Panc1 (cell line): ENCODE measurements around the gene BATF3. TPM values are rescaled to one million over a fixed set of nuclear protein-coding genes. Genes with fewer than 3 reads are reported as not detected.

Experiments
- ATAC-seq: fragments of 200-7000 bp; cut with Tn5 transposase; 2 replicates; pipeline ENCODE4 v1.9.1; 2020; ENCODE audit warnings: mild to moderate bottlenecking, moderate library complexity
- BruUV-seq: library from RNA; stranded (reverse); fragments of 400-500 nt; replicated peaks from 2 replicates; lab custom pipeline; 2021; lab: Mats Ljungman, UMichigan
- CTCF ChIA-PET: fragments of 300-600 bp; sonication (Branson Sonifier 250); formaldehyde crosslinking; loops from one replicate; lab custom pipeline; 2022; ENCODE audit warnings: antibody characterized with exemption; lab: Charles Lee
- POLR2A ChIA-PET: fragments of 300-600 bp; sonication (Branson Sonifier 250); formaldehyde crosslinking; loops from one replicate; lab custom pipeline; 2022; ENCODE audit warnings: antibody characterized with exemption; lab: Charles Lee
- DNase-seq: peaks from one replicate; pipeline ENCODE4 v3.0.0-alpha.2; 2010; ENCODE audit warnings: low read depth, low spot score
- H3K27ac ChIP-seq: 2 replicates; pipeline ENCODE4 v1.5.1; 2011; ENCODE audit warnings: mild to moderate bottlenecking, low read length, inconsistent platforms
- H3K27me3 ChIP-seq: fragments of 200-500 bp; sonication (Bioruptor generic); 2 replicates; pipeline ENCODE4 v1.6.0; 2014; ENCODE audit warnings: low read length, inconsistent platforms; ENCODE audit not compliant: control insufficient read depth, insufficient read depth
- H3K36me3 ChIP-seq: fragments of 200-500 bp; sonication (Bioruptor generic); 2 replicates; pipeline ENCODE4 v1.5.1; 2014; ENCODE audit warnings: inconsistent platforms, mild to moderate bottlenecking, low read length, moderate library complexity; ENCODE audit not compliant: control insufficient read depth, insufficient read depth
- H3K4me1 ChIP-seq: 2 replicates; pipeline ENCODE4 v1.5.1; 2011; ENCODE audit warnings: inconsistent platforms, mild to moderate bottlenecking, low read length, moderate library complexity; ENCODE audit not compliant: control insufficient read depth, insufficient read depth
- H3K4me3 ChIP-seq, 2 experiments: 2 replicates each; pipeline ENCODE4 v1.5.1; 2011 to 2012; ENCODE audit warnings: low read depth in 2 of 2, low read length in 2 of 2, mild to moderate bottlenecking in 2 of 2, inconsistent platforms in 1 of 2, moderate library complexity in 1 of 2
- H3K9me3 ChIP-seq: fragments of 200-500 bp; sonication (Bioruptor generic); 2 replicates; pipeline ENCODE4 v1.5.1; 2014; ENCODE audit warnings: low read depth, mild to moderate bottlenecking, inconsistent platforms, low read length, moderate library complexity; ENCODE audit not compliant: control insufficient read depth, insufficient read depth
- POLR2AphosphoS5 ChIP-seq: IDR thresholded peaks from 2 replicates; pipeline ENCODE4 v1.6.1; 2012; ENCODE audit warnings: mild to moderate bottlenecking, low read depth, low read length, moderate library complexity
- SIN3A ChIP-seq: IDR thresholded peaks from 2 replicates; pipeline ENCODE4 v1.6.1; 2012; ENCODE audit warnings: low read depth, mild to moderate bottlenecking, low read length, moderate library complexity, borderline replicate concordance; ENCODE audit not compliant: insufficient read depth
- TCF7L2 ChIP-seq: IDR thresholded peaks from 2 replicates; pipeline ENCODE4 v1.6.1; 2011; ENCODE audit warnings: mild to moderate bottlenecking, low read depth, low read length, inconsistent platforms
- in situ Hi-C: cut with HindIII; loops from 2 replicates; pipeline ENCODE4 v1.10.0; 2016; ENCODE audit warnings: low sequenced_read_pairs, low pct_unique_long_range_greater_than_20kb
- intact Hi-C: fragments of 100-400 bp; cut with micrococcal nuclease; formaldehyde crosslinking; loops from one replicate; pipeline ENCODE4 v1.10.0; 2022; ENCODE audit not compliant: unreplicated experiment
- total RNA-seq: library from RNA; stranded (reverse); gene quantifications from one replicate; pipeline ENCODE4 v1.2.1, GENCODE V29; 2021; ENCODE audit not compliant: unreplicated experiment
- TF ChIP-seq, protein P1 (sequence below): fragments of 450-650 bp; IDR thresholded peaks from 2 replicates; pipeline ENCODE4 v1.5.1; 2017; ENCODE audit warnings: mild to moderate bottlenecking
- TF ChIP-seq, protein P2 (sequence below), 2 experiments: IDR thresholded peaks; 2 replicates each; pipeline ENCODE4 v1.6.1; 2011 to 2012; ENCODE audit warnings: low read depth in 2 of 2, control low read depth in 1 of 2, low read length in 1 of 2, mild to moderate bottlenecking in 1 of 2, moderate library complexity in 1 of 2; ENCODE audit not compliant: insufficient read depth in 1 of 2

Gene BATF3
- total RNA-seq, 1 experiment from 2014 or later, result 2.4 TPM

DNA sequence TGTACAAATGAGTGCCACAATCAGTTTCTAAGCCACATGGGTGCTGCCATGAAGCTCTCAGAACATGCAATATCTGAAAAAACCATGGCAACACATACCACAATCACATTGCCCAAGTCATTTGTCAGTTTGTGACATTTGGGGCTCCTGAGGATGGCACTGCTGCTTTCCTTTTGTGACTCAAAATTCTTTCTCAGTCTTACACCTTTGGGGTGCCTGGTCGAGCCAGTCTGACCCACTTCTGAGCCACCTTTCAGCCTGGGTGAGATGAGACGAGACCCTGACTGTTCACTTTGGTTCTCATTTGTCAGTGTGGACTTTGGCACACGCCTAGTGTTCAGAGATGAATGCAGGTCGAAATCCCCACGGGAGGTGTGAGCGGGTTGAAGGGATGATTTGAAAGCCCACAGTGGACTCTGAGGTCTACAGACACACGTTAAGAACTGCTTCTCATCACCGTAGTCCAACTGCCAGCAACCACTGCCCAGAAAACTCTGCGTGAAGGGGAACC is 8.0 kb downstream of the BATF3 start:
- CTCF ChIA-PET, result no interaction called here

DNA sequence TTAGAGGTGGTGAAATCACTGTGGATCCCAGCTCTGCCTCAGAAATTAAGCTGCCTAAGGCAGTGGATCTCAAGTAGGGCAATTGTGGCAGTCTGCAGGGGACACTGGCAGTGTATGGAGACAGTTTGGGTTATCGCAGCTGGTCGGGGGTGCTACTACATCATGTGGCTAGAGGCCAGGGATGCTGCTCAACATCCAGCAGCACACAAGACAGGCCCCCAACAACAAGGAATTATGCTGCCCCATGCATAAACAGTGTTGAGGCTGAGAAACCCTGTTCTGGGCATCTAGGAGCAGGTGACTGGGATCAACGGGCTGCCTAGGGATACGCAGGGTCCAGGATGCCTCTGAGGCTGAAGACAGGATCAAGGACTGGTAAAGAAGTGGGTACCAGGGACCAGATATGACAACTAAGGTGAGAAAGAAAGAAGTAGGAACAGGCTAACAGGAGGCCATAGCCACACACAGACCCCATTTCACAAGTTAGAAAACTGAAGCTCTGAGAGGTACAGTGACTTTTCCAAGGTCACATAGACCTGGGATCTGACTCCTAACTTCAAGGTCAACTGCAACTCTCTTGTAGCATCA is 8.7 kb downstream of the BATF3 start:
- BruUV-seq, result no TSS peak
- Histone ChIP-seq H3K27ac (no peak overlapping the region), H3K36me3 (no peaks in the 10 kb centered on the region), H3K4me3 (no peak overlapping the region), H3K9me3 (no peaks in the 10 kb centered on the region), H3K27me3 (no peaks in the 10 kb centered on the region), H3K4me1 (no peaks in the 10 kb centered on the region)
- TF ChIP-seq POLR2AphosphoS5 (no peak), SIN3A (no peak), TCF7L2 (no peak)
- TF ChIP-seq, protein P1, sequence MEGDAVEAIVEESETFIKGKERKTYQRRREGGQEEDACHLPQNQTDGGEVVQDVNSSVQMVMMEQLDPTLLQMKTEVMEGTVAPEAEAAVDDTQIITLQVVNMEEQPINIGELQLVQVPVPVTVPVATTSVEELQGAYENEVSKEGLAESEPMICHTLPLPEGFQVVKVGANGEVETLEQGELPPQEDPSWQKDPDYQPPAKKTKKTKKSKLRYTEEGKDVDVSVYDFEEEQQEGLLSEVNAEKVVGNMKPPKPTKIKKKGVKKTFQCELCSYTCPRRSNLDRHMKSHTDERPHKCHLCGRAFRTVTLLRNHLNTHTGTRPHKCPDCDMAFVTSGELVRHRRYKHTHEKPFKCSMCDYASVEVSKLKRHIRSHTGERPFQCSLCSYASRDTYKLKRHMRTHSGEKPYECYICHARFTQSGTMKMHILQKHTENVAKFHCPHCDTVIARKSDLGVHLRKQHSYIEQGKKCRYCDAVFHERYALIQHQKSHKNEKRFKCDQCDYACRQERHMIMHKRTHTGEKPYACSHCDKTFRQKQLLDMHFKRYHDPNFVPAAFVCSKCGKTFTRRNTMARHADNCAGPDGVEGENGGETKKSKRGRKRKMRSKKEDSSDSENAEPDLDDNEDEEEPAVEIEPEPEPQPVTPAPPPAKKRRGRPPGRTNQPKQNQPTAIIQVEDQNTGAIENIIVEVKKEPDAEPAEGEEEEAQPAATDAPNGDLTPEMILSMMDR, result no peak
- TF ChIP-seq, protein P2, sequence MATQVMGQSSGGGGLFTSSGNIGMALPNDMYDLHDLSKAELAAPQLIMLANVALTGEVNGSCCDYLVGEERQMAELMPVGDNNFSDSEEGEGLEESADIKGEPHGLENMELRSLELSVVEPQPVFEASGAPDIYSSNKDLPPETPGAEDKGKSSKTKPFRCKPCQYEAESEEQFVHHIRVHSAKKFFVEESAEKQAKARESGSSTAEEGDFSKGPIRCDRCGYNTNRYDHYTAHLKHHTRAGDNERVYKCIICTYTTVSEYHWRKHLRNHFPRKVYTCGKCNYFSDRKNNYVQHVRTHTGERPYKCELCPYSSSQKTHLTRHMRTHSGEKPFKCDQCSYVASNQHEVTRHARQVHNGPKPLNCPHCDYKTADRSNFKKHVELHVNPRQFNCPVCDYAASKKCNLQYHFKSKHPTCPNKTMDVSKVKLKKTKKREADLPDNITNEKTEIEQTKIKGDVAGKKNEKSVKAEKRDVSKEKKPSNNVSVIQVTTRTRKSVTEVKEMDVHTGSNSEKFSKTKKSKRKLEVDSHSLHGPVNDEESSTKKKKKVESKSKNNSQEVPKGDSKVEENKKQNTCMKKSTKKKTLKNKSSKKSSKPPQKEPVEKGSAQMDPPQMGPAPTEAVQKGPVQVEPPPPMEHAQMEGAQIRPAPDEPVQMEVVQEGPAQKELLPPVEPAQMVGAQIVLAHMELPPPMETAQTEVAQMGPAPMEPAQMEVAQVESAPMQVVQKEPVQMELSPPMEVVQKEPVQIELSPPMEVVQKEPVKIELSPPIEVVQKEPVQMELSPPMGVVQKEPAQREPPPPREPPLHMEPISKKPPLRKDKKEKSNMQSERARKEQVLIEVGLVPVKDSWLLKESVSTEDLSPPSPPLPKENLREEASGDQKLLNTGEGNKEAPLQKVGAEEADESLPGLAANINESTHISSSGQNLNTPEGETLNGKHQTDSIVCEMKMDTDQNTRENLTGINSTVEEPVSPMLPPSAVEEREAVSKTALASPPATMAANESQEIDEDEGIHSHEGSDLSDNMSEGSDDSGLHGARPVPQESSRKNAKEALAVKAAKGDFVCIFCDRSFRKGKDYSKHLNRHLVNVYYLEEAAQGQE (IDR thresholded peaks at IDR 0.05; ENCODE audit: insufficient read depth in 1 of 2, low read depth in 2 of 2, low read length in 1 of 2), result no peak
- DNase-seq, result no peak
- ATAC-seq, result no peak
- CTCF ChIA-PET, result interaction anchor here (0.6 kb wide), 1 partner anchor 213 kb away, joined by 6 read pairs; no protein-coding TSS in a partner anchor
- POLR2A ChIA-PET, result no interaction called here
- intact Hi-C loops (no loop called here), in situ Hi-C loops (no loop called here)

More for the DNA sequence above, 8.0 kb downstream of the BATF3 start:
- no peaks in the 10 kb centered on the region for H3K36me3 ChIP-seq
- H3K27ac ChIP-seq, result no peak overlapping the region
- H3K9me3 ChIP-seq, result no peaks in the 10 kb centered on the region
- no peak overlapping the region for H3K4me3 ChIP-seq
- TF ChIP-seq, protein P1, result no peak
- TF ChIP-seq, protein P2 (IDR thresholded peaks at IDR 0.05; ENCODE audit: insufficient read depth in 1 of 2, low read depth in 2 of 2, low read length in 1 of 2), result no peak
- no peak for TF ChIP-seq TCF7L2
- BruUV-seq, result no TSS peak
- in situ Hi-C loops, result no loop called here
- H3K27me3 ChIP-seq, result 0 out of 2 replicates have a peak, but pooled peaks cover 3% of the 10 kb centered on the region
- DNase-seq (no peak), ATAC-seq (no peak)
- POLR2A ChIA-PET, result no interaction called here
- intact Hi-C loops, result no loop called here
- H3K4me1 ChIP-seq, result no peaks in the 10 kb centered on the region
